Astrocyte (in vitro differentiated cells and primary cell): ENCODE data around the gene CLIP4. TPM values are rescaled to one million over a fixed set of nuclear protein-coding genes. Genes with fewer than 3 reads are reported as not detected.
"Not testable (repeated sequence)": the region's sequence is repeated elsewhere in the genome, so short reads cannot be mapped to it uniquely, and the experiment has no call there.

Experiments used
- DNase-seq: peaks from one replicate; pipeline ENCODE4 v3.0.0-alpha.2; 2010; ENCODE audit warnings: low read depth
- FAIRE-seq: peaks from 2 replicates; lab custom pipeline; 2011; peaks lifted over from hg19 to GRCh38; lab: Jason Lieb, UNC
- H2AFZ ChIP-seq: 2 replicates; pipeline ENCODE4 v1.6.0; 2012; ENCODE audit warnings: low read depth, low read length, inconsistent platforms
- H3K27ac ChIP-seq: 2 replicates; pipeline ENCODE4 v1.5.1; 2011; ENCODE audit warnings: low read depth, low read length, inconsistent platforms
- H3K27me3 ChIP-seq: 2 replicates; pipeline ENCODE4 v1.6.0; 2011; ENCODE audit warnings: low read length, inconsistent platforms; ENCODE audit not compliant: insufficient read depth
- H3K36me3 ChIP-seq: 2 replicates; pipeline ENCODE4 v1.5.1; 2011; ENCODE audit warnings: low read length, inconsistent platforms; ENCODE audit not compliant: insufficient read depth
- H3K4me1 ChIP-seq: 2 replicates; pipeline ENCODE4 v1.5.1; 2011; ENCODE audit warnings: low read length, inconsistent platforms; ENCODE audit not compliant: insufficient read depth
- H3K4me2 ChIP-seq: 2 replicates; pipeline ENCODE4 v1.6.0; 2012; ENCODE audit warnings: low read length, inconsistent platforms
- H3K4me3 ChIP-seq: 2 replicates; pipeline ENCODE4 v1.5.1; 2011; ENCODE audit warnings: low read depth, mild to moderate bottlenecking, low read length, inconsistent platforms; ENCODE audit not compliant: insufficient read depth
- H3K79me2 ChIP-seq: 2 replicates; pipeline ENCODE4 v1.6.0; 2012; ENCODE audit warnings: mild to moderate bottlenecking, low read length, inconsistent platforms; ENCODE audit not compliant: insufficient read depth
- H3K9ac ChIP-seq: 2 replicates; pipeline ENCODE4 v1.6.0; 2012; ENCODE audit warnings: mild to moderate bottlenecking, low read length, inconsistent platforms
- H3K9me3 ChIP-seq: 2 replicates; pipeline ENCODE4 v1.5.1; 2012; ENCODE audit warnings: low read depth, mild to moderate bottlenecking, low read length, inconsistent platforms; ENCODE audit not compliant: insufficient read depth
- H4K20me1 ChIP-seq: 2 replicates; pipeline ENCODE4 v1.6.0; 2012; ENCODE audit warnings: low read length, inconsistent platforms; ENCODE audit not compliant: insufficient read depth
- H3K27ac Mint-ChIP-seq: one replicate; pipeline ENCODE4 v1.8.0; 2021; ENCODE audit warnings: mild to moderate bottlenecking, mixed read lengths; ENCODE audit not compliant: unreplicated experiment
- H3K27me3 Mint-ChIP-seq: one replicate; pipeline ENCODE4 v1.8.0; 2021; ENCODE audit warnings: low read depth, mixed read lengths; ENCODE audit not compliant: unreplicated experiment
- H3K36me3 Mint-ChIP-seq: one replicate; pipeline ENCODE4 v1.8.0; 2021; ENCODE audit warnings: low read depth, mixed read lengths; ENCODE audit not compliant: unreplicated experiment
- H3K4me1 Mint-ChIP-seq: one replicate; pipeline ENCODE4 v1.8.0; 2021; ENCODE audit warnings: low read depth, mixed read lengths; ENCODE audit not compliant: unreplicated experiment
- H3K4me3 Mint-ChIP-seq: one replicate; pipeline ENCODE4 v1.8.0; 2021; ENCODE audit warnings: mild to moderate bottlenecking, moderate library complexity, mixed read lengths; ENCODE audit not compliant: unreplicated experiment
- H3K9me3 Mint-ChIP-seq: one replicate; pipeline ENCODE4 v1.8.0; 2021; ENCODE audit warnings: mild to moderate bottlenecking, mixed read lengths; ENCODE audit not compliant: unreplicated experiment
- EZH2 ChIP-seq: IDR thresholded peaks from 2 replicates; pipeline ENCODE4 v1.6.1; 2012; ENCODE audit warnings: mild to moderate bottlenecking, low read length, inconsistent platforms; ENCODE audit not compliant: insufficient read depth
- total RNA-seq: library from RNA; stranded (reverse); gene quantifications from 2 replicates; pipeline ENCODE4 v1.2.1, GENCODE V29; 2021
- TF ChIP-seq, protein P1 (sequence below): IDR thresholded peaks from 2 replicates; pipeline ENCODE4 v1.5.1; 2011; ENCODE audit warnings: low read depth, mild to moderate bottlenecking, inconsistent platforms, low read length, moderate library complexity; ENCODE audit not compliant: insufficient read depth

The CLIP4 gene
- total RNA-seq, 1 donor from 2014 or later, result 18.4 TPM

GRCh38 chr2:29084554-29084953 lies 30.7 kb upstream of the CLIP4 start:
- no peaks in the 10 kb centered on the region for H3K9me3 Mint-ChIP-seq
- DNase-seq (no peak), FAIRE-seq (no peak)
- H3K79me2 ChIP-seq, result no peaks in the 10 kb centered on the region
- no peak overlapping the region for H3K9ac ChIP-seq
- H2AFZ ChIP-seq, result no peak overlapping the region
- H3K9me3 ChIP-seq, result peaks cover 7% of the 10 kb centered on the region
- H3K36me3 Mint-ChIP-seq, result no peaks in the 10 kb centered on the region
- H3K36me3 ChIP-seq, result no peaks in the 10 kb centered on the region
- no peaks in the 10 kb centered on the region for H3K4me1 Mint-ChIP-seq
- H3K27me3 Mint-ChIP-seq, result no peaks in the 10 kb centered on the region
- no peaks in the 10 kb centered on the region for H3K27me3 ChIP-seq
- H4K20me1 ChIP-seq, result no peaks in the 10 kb centered on the region
- H3K27ac Mint-ChIP-seq, result no peak overlapping the region
- no peak overlapping the region for H3K4me3 Mint-ChIP-seq
- no peaks in the 10 kb centered on the region for H3K4me1 ChIP-seq
- no peak overlapping the region for H3K4me2 ChIP-seq
- no peak overlapping the region for H3K4me3 ChIP-seq
- H3K27ac ChIP-seq, result no peak overlapping the region
- no peak for TF ChIP-seq EZH2
- TF ChIP-seq, protein P1, sequence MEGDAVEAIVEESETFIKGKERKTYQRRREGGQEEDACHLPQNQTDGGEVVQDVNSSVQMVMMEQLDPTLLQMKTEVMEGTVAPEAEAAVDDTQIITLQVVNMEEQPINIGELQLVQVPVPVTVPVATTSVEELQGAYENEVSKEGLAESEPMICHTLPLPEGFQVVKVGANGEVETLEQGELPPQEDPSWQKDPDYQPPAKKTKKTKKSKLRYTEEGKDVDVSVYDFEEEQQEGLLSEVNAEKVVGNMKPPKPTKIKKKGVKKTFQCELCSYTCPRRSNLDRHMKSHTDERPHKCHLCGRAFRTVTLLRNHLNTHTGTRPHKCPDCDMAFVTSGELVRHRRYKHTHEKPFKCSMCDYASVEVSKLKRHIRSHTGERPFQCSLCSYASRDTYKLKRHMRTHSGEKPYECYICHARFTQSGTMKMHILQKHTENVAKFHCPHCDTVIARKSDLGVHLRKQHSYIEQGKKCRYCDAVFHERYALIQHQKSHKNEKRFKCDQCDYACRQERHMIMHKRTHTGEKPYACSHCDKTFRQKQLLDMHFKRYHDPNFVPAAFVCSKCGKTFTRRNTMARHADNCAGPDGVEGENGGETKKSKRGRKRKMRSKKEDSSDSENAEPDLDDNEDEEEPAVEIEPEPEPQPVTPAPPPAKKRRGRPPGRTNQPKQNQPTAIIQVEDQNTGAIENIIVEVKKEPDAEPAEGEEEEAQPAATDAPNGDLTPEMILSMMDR, result no peak

DNA sequence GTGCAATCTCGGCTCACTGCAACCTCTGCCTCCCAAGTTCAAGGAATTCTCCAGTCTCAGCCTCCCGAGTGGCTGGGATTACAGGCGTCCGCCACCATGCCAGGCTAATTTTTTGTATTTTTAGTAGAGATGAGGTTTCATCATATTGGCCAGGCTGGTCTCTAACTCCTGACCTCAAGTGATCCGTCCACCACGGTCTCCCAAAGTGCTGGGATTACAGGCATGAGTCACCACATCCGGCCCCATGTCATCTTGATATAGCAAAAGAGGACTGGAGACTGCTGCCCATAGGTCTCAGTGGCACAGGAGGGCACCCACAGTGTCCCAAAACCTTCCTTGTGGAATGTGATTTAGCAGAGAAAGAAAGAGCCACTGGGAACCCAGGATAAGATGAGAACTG lies 24.9 kb upstream of the CLIP4 start:
- FAIRE-seq, H2AFZ ChIP-seq, H3K27me3 Mint-ChIP-seq: not testable (repeated sequence)

GRCh38 chr2:29096969-29097368 lies 18.2 kb upstream of the CLIP4 start:
- no peaks in the 10 kb centered on the region for H3K4me1 Mint-ChIP-seq
- DNase-seq (no peak), FAIRE-seq (no peak)
- no peaks in the 10 kb centered on the region for H3K36me3 ChIP-seq
- H3K4me3 Mint-ChIP-seq, result no peak overlapping the region
- H2AFZ ChIP-seq, result no peak overlapping the region
- H3K27me3 ChIP-seq, result no peaks in the 10 kb centered on the region
- no peaks in the 10 kb centered on the region for H3K9me3 Mint-ChIP-seq
- no peak overlapping the region for H3K4me3 ChIP-seq
- no peak overlapping the region for H3K27ac Mint-ChIP-seq
- H3K36me3 Mint-ChIP-seq, result no peaks in the 10 kb centered on the region
- no peaks in the 10 kb centered on the region for H3K79me2 ChIP-seq
- H3K9me3 ChIP-seq, result no peaks in the 10 kb centered on the region
- no peak for TF ChIP-seq EZH2
- TF ChIP-seq, protein P1, result no peak
- no peak overlapping the region for H3K9ac ChIP-seq
- no peaks in the 10 kb centered on the region for H3K4me1 ChIP-seq
- no peaks in the 10 kb centered on the region for H4K20me1 ChIP-seq
- H3K4me2 ChIP-seq, result no peak overlapping the region
- H3K27me3 Mint-ChIP-seq, result no peaks in the 10 kb centered on the region
- no peak overlapping the region for H3K27ac ChIP-seq

More for the DNA sequence above, 24.9 kb upstream of the CLIP4 start:
- not testable (repeated sequence) for H3K27me3 ChIP-seq, H3K36me3 ChIP-seq, H4K20me1 ChIP-seq, H3K79me2 ChIP-seq, H3K4me1 ChIP-seq, DNase-seq, H3K4me1 Mint-ChIP-seq, H3K36me3 Mint-ChIP-seq, H3K9me3 ChIP-seq, H3K9me3 Mint-ChIP-seq, H3K4me2 ChIP-seq, H3K27ac ChIP-seq, H3K4me3 ChIP-seq, H3K4me3 Mint-ChIP-seq, H3K27ac Mint-ChIP-seq, H3K9ac ChIP-seq
